ACC112 (cell line): ENCODE data around the gene GPATCH8.
"Not testable (repeated sequence)": the region's sequence is repeated elsewhere in the genome, so short reads cannot be mapped to it uniquely, and the experiment has no call there.

Source experiments
- H2AFZ ChIP-seq: fragments of 200-600 bp; sonication (generic); one replicate; pipeline ENCODE4 v1.6.0; 2017; ENCODE audit warnings: antibody characterized with exemption, low read length; ENCODE audit not compliant: unreplicated experiment
- H3K27ac ChIP-seq: fragments of 200-600 bp; sonication (generic); 2 replicates; pipeline ENCODE4 v1.5.1; 2014; ENCODE audit warnings: low read depth, mild to moderate bottlenecking, antibody characterized with exemption, low read length, moderate library complexity
- H3K27me3 ChIP-seq: fragments of 200-600 bp; sonication (generic); 2 replicates; pipeline ENCODE4 v1.6.1; 2014; ENCODE audit warnings: mild to moderate bottlenecking, antibody characterized with exemption, low read length, moderate library complexity, mixed read lengths; ENCODE audit not compliant: insufficient read depth
- H3K36me3 ChIP-seq: fragments of 200-600 bp; sonication (generic); 2 replicates; pipeline ENCODE4 v1.6.1; 2016; ENCODE audit warnings: mild to moderate bottlenecking, antibody characterized with exemption, low read length, moderate library complexity, mixed read lengths; ENCODE audit not compliant: insufficient read depth
- H3K4me1 ChIP-seq: fragments of 200-600 bp; sonication (generic); one replicate; pipeline ENCODE4 v1.6.1; 2016; ENCODE audit warnings: low read length, mixed read lengths; ENCODE audit not compliant: insufficient read depth, unreplicated experiment, control insufficient read depth
- H3K4me3 ChIP-seq: fragments of 200-600 bp; sonication (generic); 2 replicates; pipeline ENCODE4 v1.5.1; 2014; ENCODE audit warnings: mild to moderate bottlenecking, low read depth, low read length
- H3K79me2 ChIP-seq: fragments of 200-600 bp; sonication (generic); one replicate; pipeline ENCODE4 v1.6.0; 2016; ENCODE audit warnings: low read length; ENCODE audit not compliant: control insufficient read depth, unreplicated experiment, insufficient read depth

GPATCH8 gene

GRCh38 chr17:44541884-44542581 is 38.8 kb upstream of the GPATCH8 start:
- Histone ChIP-seq H3K27ac (no peak overlapping the region), H3K4me3 (no peak overlapping the region), H3K27me3 (no peaks in the 10 kb centered on the region), H2AFZ (no peak overlapping the region), H3K79me2 (no peaks in the 10 kb centered on the region), H3K36me3 (no peaks in the 10 kb centered on the region), H3K4me1 (peaks cover 48% of the 10 kb centered on the region)

- no peaks in the 10 kb centered on the region for H3K79me2 ChIP-seq
- H3K36me3 ChIP-seq: no peaks in the 10 kb centered on the region
- peaks cover 43% of the 10 kb centered on the region for H3K4me1 ChIP-seq
- no peak overlapping the region for H3K27ac ChIP-seq
- H2AFZ ChIP-seq: no peak overlapping the region
- H3K4me3 ChIP-seq: no peak overlapping the region
- no peaks in the 10 kb centered on the region for H3K27me3 ChIP-seq
These were observed 37.3 kb upstream of the GPATCH8 start for GRCh38 chr17:44540246-44541084.

GRCh38 chr17:44539673-44540072 is 36.5 kb upstream of the GPATCH8 start:
- Histone ChIP-seq H3K79me2 (no peaks in the 10 kb centered on the region), H2AFZ (no peak overlapping the region), H3K27me3 (no peaks in the 10 kb centered on the region), H3K4me3 (no peak overlapping the region), H3K4me1 (peaks cover 40% of the 10 kb centered on the region), H3K27ac (no peak overlapping the region), H3K36me3 (no peaks in the 10 kb centered on the region)

GRCh38 chr17:44537922-44538321 is 34.7 kb upstream of the GPATCH8 start:
- H3K79me2 ChIP-seq, H2AFZ ChIP-seq, H3K27me3 ChIP-seq, H3K4me3 ChIP-seq, H3K36me3 ChIP-seq, H3K27ac ChIP-seq: not testable (repeated sequence)
- peaks cover 28% of the 10 kb centered on the region for H3K4me1 ChIP-seq

- H3K36me3 ChIP-seq: no peaks in the 10 kb centered on the region
- no peaks in the 10 kb centered on the region for H3K79me2 ChIP-seq
- H3K4me1 ChIP-seq: peaks cover 15% of the 10 kb centered on the region
- no peak overlapping the region for H3K4me3 ChIP-seq
- H3K27ac ChIP-seq: no peak overlapping the region
- no peaks in the 10 kb centered on the region for H3K27me3 ChIP-seq
- peak overlapping the region; percentile 91 for H2AFZ ChIP-seq
These were observed 33.1 kb upstream of the GPATCH8 start for GRCh38 chr17:44536090-44536953.

- H3K36me3 ChIP-seq: no peaks in the 10 kb centered on the region
- no peaks in the 10 kb centered on the region for H3K27me3 ChIP-seq
- H2AFZ ChIP-seq: peak overlapping the region; percentile 76
- H3K27ac ChIP-seq: no peak overlapping the region
- H3K79me2 ChIP-seq: no peaks in the 10 kb centered on the region
- peak overlapping the region; percentile 46 for H3K4me3 ChIP-seq
- peaks cover 15% of the 10 kb centered on the region for H3K4me1 ChIP-seq
These were observed 30.5 kb upstream of the GPATCH8 start for GRCh38 chr17:44533533-44534246.

GRCh38 chr17:44530896-44531418 is 27.8 kb upstream of the GPATCH8 start:
- Histone ChIP-seq H3K36me3 (no peaks in the 10 kb centered on the region), H3K4me1 (peaks cover 6% of the 10 kb centered on the region), H3K79me2 (no peaks in the 10 kb centered on the region), H2AFZ (no peak overlapping the region), H3K27me3 (no peaks in the 10 kb centered on the region), H3K4me3 (no peak overlapping the region), H3K27ac (no peak overlapping the region)

GRCh38 chr17:44529864-44530263 is 26.7 kb upstream of the GPATCH8 start:
- Histone ChIP-seq H2AFZ (no peak overlapping the region), H3K27me3 (no peaks in the 10 kb centered on the region), H3K79me2 (no peaks in the 10 kb centered on the region), H3K27ac (no peak overlapping the region), H3K4me3 (no peak overlapping the region), H3K4me1 (peaks cover 6% of the 10 kb centered on the region), H3K36me3 (no peaks in the 10 kb centered on the region)

- H3K27me3 ChIP-seq: no peaks in the 10 kb centered on the region
- no peaks in the 10 kb centered on the region for H3K4me1 ChIP-seq
- H3K27ac ChIP-seq: no peak overlapping the region
- H3K4me3 ChIP-seq: no peak overlapping the region
- H2AFZ ChIP-seq: no peak overlapping the region
- H3K79me2 ChIP-seq: no peaks in the 10 kb centered on the region
- no peaks in the 10 kb centered on the region for H3K36me3 ChIP-seq
These were observed 24.7 kb upstream of the GPATCH8 start for GRCh38 chr17:44527954-44528353.

GRCh38 chr17:44527102-44527501 is 23.9 kb upstream of the GPATCH8 start:
- Histone ChIP-seq H2AFZ (no peak overlapping the region), H3K4me1 (no peaks in the 10 kb centered on the region), H3K27me3 (no peaks in the 10 kb centered on the region), H3K79me2 (no peaks in the 10 kb centered on the region), H3K4me3 (no peak overlapping the region), H3K27ac (no peak overlapping the region), H3K36me3 (no peaks in the 10 kb centered on the region)
